ENCODE data around the gene ZNF608. TPM values are rescaled to one million over a fixed set of nuclear protein-coding genes. Genes with fewer than 3 reads are reported as not detected.
A peak's percentile ranks its signal among the peaks of the same experiment; 100 is the strongest.

The ZNF608 gene
- total RNA-seq, 1 donor from 2014 or later = 106 TPM

DNA sequence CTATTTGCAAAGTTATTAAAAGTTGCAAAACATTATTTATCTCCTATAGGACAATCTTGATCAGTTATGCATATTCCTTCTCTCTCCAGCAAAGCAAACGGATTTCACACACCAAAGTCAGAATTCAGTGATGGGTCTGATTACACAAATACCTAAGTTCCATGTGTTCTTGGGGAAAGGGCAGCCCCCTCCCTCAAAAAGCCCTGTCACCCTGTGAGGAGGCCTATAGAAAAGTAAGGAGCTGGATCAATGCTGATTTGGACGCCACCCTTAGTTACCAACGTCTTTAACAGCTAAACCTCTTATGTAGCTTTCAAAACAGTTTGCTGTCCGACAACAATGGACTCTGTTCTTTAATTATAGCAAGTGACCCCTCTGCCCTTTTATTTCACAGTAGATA is 6.4 kb downstream of the ZNF608 start:
- DNase-seq (ENCODE audit: low spot score in 2 of 2) = no peak
- FAIRE-seq = no peak

DNA sequence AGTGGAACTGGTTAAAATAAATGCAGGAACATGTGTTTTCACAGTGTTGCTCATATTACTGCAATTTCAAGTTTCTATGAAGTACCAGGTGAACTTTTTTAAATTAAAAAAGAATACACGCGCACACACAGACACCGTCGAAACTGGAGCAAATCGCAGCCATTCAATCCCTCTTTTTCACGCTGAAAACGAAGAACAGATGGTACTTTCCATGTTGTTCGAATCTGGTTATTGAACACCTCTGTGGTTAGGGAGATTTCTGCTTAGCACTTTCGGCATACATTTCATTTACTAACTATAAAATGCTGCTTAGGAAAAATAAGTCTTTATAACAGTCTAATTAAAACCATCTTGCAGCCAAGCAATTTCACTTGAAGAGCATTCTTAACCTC is 6.8 kb downstream of the ZNF608 start:
- DNase-seq (ENCODE audit: low spot score in 2 of 2) (no peak), FAIRE-seq (no peak)

DNA sequence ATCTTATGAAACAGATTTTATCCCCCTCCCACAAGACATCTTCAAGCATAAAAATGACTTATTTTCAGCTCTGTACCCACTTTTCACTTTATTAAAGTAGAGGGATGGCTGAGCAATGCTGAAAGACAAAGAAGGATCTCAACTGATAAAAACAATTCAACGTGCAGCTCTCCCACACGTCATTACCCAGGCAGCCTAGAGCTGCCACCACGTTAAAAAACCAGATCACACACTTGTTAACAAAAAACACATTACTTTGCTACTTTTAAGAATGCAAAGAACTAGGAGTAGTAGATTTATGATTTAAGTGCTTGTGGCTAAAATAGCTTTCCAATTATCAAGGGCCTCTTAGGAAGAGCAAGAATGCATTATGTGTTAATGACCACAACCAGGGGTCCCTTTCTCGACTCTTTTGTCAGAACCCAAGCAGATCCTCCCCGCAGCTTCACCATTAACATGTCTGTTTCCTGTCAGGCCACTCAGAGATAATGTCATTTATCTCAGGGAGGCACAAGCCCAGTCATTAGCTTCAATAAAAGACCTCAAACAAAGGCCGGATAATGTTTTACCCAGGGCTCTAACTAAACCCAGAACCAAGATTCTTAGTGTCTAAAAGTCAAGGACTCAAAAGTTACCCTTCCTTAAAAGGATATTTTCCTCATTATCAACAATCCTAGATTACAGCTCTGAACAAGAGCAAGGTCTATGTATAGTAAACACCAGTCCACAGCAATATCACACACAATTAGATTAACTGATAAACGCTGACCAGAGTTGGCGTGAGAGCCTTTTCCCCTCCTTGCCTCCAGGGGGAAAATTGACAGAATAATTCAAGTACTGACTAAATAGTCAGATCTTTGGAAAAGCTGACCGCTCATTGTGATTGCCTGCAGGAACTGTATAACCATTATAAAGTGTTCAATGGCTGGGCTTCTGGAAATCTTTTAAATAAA is 7.5 kb downstream of the ZNF608 start:
- no peak for DNase-seq (ENCODE audit: low spot score in 2 of 2)
- no peak for FAIRE-seq

DNA sequence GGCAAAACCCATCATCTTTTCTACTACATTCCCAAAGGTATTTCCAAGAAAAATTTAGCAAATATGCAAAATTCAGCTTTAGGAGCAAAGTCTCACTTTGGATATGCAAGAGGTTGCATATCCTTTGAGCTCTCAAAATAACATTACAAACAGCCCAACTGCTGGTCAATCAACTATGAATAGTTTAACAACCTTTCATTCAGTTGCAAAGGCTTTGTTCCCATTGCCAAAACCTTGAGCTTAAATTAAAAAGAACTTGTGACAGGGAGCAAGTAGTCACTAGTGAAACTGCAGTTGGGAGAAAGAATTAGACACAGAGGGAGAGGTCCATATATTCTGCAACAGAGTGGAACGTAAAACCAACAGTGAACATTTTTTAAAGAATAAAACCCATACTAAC is 8.8 kb downstream of the ZNF608 start:
- no peak for DNase-seq (ENCODE audit: low spot score in 2 of 2)
- FAIRE-seq = no peak

DNA sequence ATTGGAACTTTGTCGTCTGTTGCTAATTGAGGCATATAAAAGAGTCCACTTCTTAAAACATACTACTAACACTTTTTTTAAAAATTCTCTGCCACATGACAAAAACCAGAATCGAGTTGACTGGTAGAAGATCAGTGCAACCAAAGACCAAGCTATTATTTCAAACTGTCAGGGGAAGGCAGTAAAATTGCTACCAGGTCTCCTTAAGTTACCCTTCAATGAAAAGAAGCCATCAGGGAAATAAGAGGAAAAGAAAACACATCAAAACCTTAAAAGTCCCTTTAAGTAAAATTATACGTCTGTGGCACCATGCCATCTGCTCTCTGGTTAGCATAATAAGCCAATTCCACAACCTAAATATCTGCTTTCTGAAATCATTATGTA is 9.6 kb downstream of the ZNF608 start:
- FAIRE-seq (no peak), DNase-seq (ENCODE audit: low spot score in 2 of 2) (no peak)

DNA sequence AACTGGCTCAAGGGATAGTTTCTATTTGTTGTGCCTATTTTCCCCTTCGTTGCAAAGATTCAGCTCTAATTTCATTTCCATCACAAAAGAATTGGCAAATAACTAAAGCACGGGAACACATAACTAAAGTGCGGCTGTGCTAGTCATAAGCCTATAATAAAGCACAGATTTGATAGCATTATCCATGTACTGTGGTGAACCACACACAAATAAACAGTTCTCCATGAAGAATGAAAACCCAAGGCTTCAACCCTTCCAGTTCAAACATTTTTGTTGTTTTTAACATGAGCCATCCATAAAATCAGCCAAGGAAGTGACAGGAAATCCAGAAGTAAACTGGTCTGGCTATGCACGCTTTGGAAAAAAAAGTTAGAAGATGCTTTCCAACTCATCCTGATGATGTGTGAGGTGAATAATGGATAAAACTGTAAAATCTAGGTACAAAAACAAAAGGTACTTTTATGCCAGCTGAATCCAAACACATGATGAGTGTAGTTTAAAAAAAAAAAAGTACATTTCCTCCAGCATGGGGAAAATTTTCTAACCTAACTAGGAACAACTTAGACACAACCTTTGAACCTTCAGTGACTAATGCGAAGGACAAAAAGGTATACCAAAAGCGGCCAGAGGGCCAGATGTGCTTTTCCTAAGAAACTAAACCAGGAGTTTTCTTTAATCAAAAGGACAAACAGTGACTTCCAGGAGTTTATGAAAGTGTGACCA is 10.2 kb downstream of the ZNF608 start:
- FAIRE-seq (no peak), DNase-seq (ENCODE audit: low spot score in 2 of 2) (peak in 1 of 2 donors; percentile 47)

DNA sequence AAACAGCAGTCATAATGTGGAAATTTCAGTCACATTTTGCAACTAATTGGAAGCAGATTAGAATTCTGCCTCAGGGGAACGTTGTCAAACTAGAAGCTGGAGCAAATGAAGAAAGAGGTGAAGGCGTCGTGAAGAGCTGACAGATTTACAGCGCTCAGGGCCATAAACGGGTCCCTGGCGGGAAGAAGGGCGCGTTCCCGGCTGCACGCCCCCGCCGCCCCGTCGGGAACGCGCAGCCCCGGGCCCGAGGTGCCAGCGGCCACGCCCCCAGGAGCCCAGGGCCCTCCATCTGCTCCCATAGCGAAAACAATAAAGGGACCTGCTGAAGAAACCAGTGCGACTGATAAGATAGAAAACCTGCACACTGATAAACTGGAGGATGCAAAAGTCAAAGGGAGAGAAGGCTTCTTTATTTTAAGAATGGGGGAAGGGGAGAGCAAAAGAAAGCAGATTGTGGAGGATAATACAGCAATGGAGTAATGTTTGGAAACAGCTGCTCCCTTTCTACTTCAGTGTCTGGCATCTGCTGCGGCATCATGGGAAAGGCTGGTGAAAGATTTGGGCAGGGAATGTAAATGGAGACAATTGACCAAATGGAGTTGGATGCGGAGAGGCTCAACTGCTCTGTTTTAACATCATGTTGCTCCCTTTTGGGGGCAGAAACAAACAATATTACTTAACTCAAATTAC is 11.1 kb downstream of the ZNF608 start:
- peak in 1 of 2 donors; percentile 58 for DNase-seq (ENCODE audit: low spot score in 2 of 2)

DNA sequence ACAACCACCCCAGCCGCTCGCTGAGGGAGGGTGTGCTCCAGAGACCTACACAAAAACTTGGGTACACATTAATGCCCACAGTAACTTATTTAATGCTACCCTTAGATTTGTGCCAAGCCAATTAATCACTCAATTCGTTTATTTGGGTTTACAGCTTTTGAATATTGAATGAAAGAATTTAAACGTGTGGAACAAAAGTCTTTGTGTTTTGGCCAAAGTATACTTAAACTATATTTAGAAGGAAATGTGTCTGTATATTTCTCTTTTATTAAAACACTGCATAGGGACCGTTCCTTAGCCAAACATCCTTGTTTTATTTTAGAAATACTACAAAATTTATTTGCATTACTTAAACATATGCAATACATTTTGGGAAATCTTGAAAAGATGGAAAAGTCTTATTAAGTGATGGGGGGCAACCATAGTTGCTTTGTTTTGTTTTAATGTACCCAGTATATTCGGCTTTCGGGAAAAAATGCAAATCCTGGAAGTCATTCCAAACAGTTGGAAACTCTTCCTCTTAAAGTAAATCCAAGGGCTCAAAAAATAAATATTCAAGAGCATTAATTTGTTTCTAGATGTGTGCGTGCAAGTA is 11.8 kb downstream of the ZNF608 start:
- DNase-seq (ENCODE audit: low spot score in 2 of 2) = no peak

More for the DNA sequence above, 11.1 kb downstream of the ZNF608 start:
- FAIRE-seq = no peak

DNA sequence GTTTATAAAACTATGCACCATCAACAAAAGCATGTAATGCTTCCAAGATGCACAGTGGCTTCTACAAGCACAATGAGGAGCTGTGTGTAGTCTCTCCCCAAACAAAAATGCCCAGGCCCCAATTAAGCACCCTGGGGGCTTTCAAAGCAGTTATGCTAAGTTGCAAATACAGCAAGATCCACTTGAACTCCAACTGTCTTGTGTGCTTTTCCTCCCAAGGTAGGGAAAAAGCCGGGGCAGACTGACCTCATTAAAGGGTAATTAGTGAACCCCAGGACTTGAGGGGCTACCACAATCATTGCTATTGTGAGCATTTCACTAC is 13.1 kb downstream of the ZNF608 start:
- DNase-seq (ENCODE audit: low spot score in 2 of 2) = no peak
- no peak for FAIRE-seq

More for the DNA sequence above, 11.8 kb downstream of the ZNF608 start:
- FAIRE-seq = no peak

DNA sequence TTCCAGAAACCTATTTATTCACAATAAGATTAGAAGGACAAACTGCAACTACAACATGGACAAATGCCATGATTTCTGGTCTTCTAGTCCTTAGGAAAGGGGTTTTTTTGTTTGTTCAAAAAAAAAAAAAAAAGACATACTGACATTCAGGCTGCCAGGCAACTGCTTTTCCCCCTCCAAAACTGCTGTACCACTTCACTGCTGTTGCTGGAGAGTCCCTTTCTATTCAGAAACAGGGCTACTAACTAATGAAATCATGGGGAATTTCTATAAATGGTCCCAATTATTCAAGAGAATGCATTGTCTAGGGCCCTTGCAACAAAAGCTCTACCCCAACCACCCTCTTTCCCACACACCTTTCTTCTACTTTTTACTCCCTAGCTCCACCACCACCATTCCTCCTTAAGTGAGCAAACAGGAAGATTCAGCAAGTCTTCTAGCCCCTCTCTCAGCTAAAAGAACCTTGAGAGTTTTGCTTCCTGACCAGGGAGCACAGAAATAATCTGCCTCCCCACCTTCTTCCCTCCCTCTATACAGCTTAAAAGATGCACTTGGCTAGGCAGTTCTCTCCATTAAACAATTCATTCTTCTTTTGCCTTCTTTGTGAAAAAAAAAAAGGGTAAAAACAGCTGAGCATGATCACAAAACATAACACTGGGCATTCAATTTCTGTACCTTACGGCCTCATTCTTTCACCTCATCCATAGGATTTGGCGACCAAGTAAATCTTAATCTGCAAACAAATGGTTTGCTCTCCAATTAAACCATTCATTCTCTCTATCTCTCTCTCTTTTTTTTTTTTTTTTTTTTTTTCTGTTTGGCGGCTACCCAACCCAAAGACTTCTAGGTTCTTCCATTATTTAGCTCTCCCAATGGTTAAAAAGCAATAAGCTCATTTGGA is 13.8 kb downstream of the ZNF608 start:
- FAIRE-seq (no peak), DNase-seq (ENCODE audit: low spot score in 2 of 2) (no peak)

DNA sequence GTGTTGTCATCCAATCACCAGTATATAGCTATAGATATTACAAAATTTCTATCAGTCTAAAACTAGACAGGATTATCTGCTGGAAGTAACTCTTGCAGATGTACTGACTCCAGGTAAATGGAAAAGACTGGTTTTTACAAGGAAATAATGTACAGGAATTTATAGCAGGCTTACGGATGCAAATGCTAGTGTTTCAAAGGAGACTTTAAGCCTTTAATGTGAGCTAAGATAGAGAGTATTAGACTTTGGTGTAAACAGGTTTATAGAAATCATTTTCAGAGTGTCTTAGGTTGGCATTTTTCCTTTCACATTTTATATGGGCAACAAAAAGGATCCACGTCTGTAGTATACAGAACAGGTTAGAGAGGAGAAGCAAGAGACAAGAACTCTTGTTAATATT is 16.1 kb downstream of the ZNF608 start:
- DNase-seq (ENCODE audit: low spot score in 2 of 2) = no peak
- FAIRE-seq = no peak

DNA sequence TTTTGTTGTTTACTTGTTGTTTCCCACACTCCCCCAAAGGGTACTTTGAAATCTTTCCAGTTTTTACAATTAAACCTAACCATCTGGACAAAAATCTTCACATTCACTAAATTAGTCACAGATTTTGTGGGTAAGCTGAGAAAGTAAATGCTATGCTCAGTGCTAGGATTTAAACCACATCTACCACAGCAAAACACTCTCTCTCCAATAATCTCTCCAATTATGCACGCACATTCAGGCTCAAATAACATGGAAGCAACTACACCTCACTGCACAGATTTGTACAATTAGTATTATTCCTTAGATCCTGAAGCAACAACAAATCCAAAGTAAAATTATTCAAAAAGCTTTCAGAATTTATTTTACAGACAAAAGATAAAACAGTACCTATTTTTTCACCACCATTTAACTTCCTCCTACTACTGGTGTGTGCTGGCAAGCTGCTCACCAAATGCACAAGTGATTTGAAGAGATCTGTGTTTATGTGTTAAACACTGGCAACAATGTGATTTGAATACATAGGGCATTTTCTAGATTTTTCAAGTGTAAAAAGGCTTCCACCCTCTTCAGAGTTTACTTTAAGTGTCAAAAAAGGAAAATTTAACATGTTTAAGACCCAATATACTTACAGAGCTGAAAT is 16.6 kb downstream of the ZNF608 start:
- FAIRE-seq (no peak), DNase-seq (ENCODE audit: low spot score in 2 of 2) (no peak)

DNA sequence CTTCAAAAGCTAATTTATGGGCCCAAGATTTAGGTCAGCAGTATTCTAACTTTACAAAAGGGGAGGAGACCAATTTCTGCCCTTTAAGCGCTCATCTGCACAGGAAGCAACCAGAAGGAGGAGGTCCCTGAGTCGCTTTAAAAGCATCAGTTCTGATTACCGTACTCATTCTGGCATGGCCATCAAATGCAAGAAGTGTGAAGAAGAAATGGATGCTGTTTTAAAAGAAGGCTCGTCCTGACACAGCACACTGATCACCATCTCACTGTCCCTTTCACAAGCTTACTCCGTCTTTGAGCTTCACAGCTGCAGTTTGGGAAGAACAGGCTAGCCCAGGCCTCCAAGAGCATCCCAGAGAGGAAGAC is 17.5 kb downstream of the ZNF608 start:
- DNase-seq (ENCODE audit: low spot score in 2 of 2) (no peak), FAIRE-seq (no peak)

DNA sequence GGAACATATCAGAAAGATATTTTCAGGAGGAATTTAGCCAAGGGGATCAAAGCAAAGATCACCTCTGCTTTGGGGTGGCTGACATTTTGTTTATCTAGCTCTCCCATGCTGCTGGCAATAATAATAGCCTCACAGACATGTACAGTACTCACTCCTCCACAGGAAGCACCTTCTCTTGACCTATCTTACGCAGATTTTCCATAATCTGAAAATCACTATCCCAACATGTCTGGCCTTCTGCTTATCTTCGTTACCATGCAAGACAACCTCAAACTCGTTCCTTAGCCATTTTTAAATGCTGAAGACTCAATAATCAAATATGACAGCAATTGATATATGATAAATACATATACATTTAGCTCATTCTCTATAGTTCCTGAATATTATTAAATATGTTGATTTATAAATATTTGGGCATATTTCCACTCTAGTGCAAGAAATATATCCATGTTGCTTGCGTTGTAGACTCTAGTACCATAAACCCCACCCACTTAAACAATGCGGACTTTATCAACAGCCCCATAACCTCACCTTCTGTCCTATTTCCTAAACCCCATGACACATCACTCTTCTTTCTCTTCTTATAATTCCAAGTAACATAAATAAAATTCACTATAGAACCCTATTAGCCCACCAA is 18.0 kb downstream of the ZNF608 start:
- FAIRE-seq (no peak), DNase-seq (ENCODE audit: low spot score in 2 of 2) (no peak)

DNA sequence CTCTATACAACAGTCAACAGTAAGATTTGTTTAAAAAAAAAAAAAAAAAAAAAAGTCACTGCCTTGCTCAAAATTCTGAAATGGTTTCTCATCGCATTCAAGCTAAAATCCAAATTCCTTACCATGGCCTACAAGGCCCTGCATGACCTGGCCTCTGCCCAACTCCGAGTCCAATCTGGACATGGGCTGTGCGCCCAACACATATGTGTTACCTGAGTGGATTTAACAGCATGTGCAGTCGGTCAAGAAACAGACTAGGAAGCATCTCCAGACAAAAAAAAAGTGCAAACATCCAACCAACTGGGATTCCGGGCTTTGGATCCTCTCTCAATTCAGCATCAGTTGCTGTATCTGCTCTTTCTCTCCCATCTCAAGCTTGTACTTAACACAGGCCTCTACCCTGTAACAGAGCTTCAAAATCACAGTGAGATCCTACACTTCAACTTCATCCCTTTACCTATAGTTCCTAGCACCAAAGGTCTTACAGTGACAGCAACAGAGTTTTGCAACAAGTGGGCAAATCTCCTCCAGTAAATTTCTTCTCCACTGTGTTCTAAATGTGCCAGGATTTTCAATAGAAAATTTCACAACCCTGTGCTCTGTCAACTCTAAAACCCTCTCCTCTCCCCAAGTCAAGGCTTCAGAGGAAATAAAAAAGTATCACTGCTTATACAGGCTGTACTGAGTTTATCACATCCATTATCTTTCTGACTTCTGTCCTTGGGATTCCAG is 19.6 kb downstream of the ZNF608 start:
- FAIRE-seq (no peak), DNase-seq (ENCODE audit: low spot score in 2 of 2) (no peak)

DNA sequence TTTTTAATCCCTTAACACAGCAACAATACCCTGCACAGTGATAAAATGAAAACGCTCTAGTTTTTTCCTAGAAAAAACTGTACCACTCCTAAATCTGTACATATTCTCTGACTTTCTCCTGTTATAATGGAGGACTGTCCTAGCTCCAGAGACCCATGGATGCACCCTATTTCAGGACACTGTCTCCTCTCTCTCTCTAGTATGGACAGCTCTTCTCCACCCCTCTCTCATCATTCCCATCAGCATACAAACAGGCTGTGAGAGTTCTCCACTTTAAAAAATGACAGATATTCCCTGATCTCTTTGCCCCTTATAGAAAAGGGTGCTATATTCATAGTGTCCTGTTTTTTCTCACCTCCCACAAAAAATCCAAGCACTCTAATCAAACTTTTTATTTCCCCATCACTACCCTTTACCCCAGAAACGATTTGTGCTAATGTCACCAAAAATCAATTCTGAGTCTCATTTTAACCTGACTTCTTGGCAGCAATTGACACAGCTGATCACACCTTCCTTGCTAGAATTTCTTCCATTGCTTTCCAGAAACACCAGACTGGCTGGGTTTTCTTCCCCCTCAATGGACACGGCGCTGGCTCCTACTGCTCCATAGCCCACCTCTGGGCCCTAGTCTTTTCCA is 20.7 kb downstream of the ZNF608 start:
- FAIRE-seq = no peak

DNA sequence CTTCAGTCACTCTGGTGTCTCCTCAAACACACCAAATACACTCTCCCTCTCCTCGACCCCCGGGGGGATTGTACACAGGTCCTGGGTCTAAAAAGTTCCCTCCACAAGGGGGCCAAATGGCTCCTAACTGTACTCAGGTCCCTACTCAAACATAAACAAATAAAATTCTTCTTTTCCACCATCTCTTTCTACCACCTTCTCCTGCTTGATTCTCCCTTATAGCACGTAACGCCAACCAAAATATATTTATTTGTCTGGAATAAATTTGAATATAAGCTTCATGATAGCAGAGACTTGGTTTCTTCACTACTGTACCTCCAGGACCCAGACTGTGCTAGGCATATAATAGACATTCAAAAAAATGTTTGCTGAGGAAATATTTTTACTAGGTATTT is 21.4 kb downstream of the ZNF608 start:
- no peak for DNase-seq (ENCODE audit: low spot score in 2 of 2)
- FAIRE-seq = no peak

More for the DNA sequence above, 20.7 kb downstream of the ZNF608 start:
- no peak for DNase-seq (ENCODE audit: low spot score in 2 of 2)

Measured in frontal cortex (tissue), 4 donors.